Suprapubic skin (tissue), 3 donors: Measurements from ENCODE around the gene LPP.

Experiments
- CTCF ChIP-seq, 2 donors: fragments of 200-600 bp in 1 of 2; fragments of 450-650 bp in 1 of 2; sonication (generic) in 1 of 2; IDR thresholded peaks; one replicate each; pipeline ENCODE4 v1.5.1; 2016 to 2019; ENCODE audit warnings: antibody characterized with exemption in 2 of 2, mild to moderate bottlenecking in 1 of 2, moderate library complexity in 1 of 2
- POLR2A ChIP-seq, 2 donors: fragments of 450-650 bp; IDR thresholded peaks; one replicate each; pipeline ENCODE4 v1.6.1; 2017; ENCODE audit warnings: antibody characterized with exemption in 2 of 2, mild to moderate bottlenecking in 2 of 2, moderate library complexity in 2 of 2

GRCh38 chr3:188539631-188540194 lies 385.8 kb downstream of the LPP start:
- no peak for TF ChIP-seq CTCF (IDR thresholded peaks at IDR 0.05)
- TF ChIP-seq POLR2A (IDR thresholded peaks at IDR 0.05), result no peak
